Sigmoid colon (tissue), 4 donors: ENCODE results near the gene NUF2.

Experiments used
- CTCF ChIP-seq, 4 experiments: fragments of 450-650 bp in 3 of 4; fragments of 200-600 bp in 1 of 4; IDR thresholded peaks; one replicate each; pipeline ENCODE4 v1.5.1; 2016 to 2019; ENCODE audit warnings: antibody characterized with exemption in 4 of 4, mild to moderate bottlenecking in 3 of 4, moderate library complexity in 2 of 4
- POLR2AphosphoS5 ChIP-seq, 4 donors: sonication (generic); formaldehyde crosslinking; IDR thresholded peaks; one replicate each; pipeline ENCODE4 v1.6.1; 2017; ENCODE audit warnings: antibody characterized with exemption in 4 of 4

- TF ChIP-seq CTCF (IDR thresholded peaks at IDR 0.05) (no peak), POLR2AphosphoS5 (IDR thresholded peaks at IDR 0.05) (no peak)
These were observed 35.6 kb downstream of the NUF2 start for GRCh38 chr1:163357378-163357777.
